ENCODE results near the gene FAM234B. TPM values are rescaled to one million over a fixed set of nuclear protein-coding genes. Genes with fewer than 3 reads are reported as not detected.

FAM234B gene
- total RNA-seq, 1 experiment from 2014 or later: 25.9 TPM

- H3K36me3 Mint-ChIP-seq: no peaks in the 10 kb centered on the region
- H3K27ac Mint-ChIP-seq: no peak overlapping the region
- no peak for ATAC-seq
- POLR2A ChIA-PET: no interaction called here
- no peak for TF ChIP-seq MYBL2 (CRISPR knock-in tag; IDR thresholded peaks at IDR 0.05)
- TF ChIP-seq PRDM15 (CRISPR knock-in tag; IDR thresholded peaks at IDR 0.05): no peak
- TF ChIP-seq IRF2 (CRISPR knock-in tag; IDR thresholded peaks at IDR 0.05; ENCODE audit: borderline replicate concordance, low read depth): no peak
- TF ChIP-seq ZSCAN18 (CRISPR knock-in tag; IDR thresholded peaks at IDR 0.05): no peak
- no peak for TF ChIP-seq HMGXB4 (CRISPR knock-in tag; IDR thresholded peaks at IDR 0.05)
- no peak for TF ChIP-seq CTCF (IDR thresholded peaks at IDR 0.05)
- TF ChIP-seq STAT6 (CRISPR knock-in tag; conservative IDR thresholded peaks at IDR 0.05; ENCODE audit: low read depth): no peak
- no peak for TF ChIP-seq TEAD1 (CRISPR knock-in tag; IDR thresholded peaks at IDR 0.05)
- TF ChIP-seq CDX4 (CRISPR knock-in tag; IDR thresholded peaks at IDR 0.05; ENCODE audit: borderline replicate concordance): no peak
- no peak for DNase-seq (ENCODE audit: low spot score)
- no peaks in the 10 kb centered on the region for H3K9me3 Mint-ChIP-seq
- peaks cover 8% of the 10 kb centered on the region for H3K4me1 Mint-ChIP-seq
- no peaks in the 10 kb centered on the region for H3K27me3 Mint-ChIP-seq (ENCODE audit: low read depth)
- CTCF ChIA-PET: no interaction called here
- no peak overlapping the region for H3K4me3 Mint-ChIP-seq
Observed at GRCh38 chr12:13125996-13126395, 81.8 kb downstream of the FAM234B start.

- no peak for DNase-seq (ENCODE audit: low spot score)
- CTCF ChIA-PET: no interaction called here
- no peak for TF ChIP-seq ZNF281 (CRISPR knock-in tag; IDR thresholded peaks at IDR 0.05)
- no peak for TF ChIP-seq PREB (CRISPR knock-in tag; IDR thresholded peaks at IDR 0.05; ENCODE audit: borderline replicate concordance)
- no peak for TF ChIP-seq ZNF532 (CRISPR knock-in tag; IDR thresholded peaks at IDR 0.05; ENCODE audit: borderline replicate concordance)
Observed at GRCh38 chr12:13126494-13126893, 82.3 kb downstream of the FAM234B start.

More at GRCh38 chr12:13126494-13126893, 82.3 kb downstream of the FAM234B start:
- Mint-ChIP-seq H3K27me3 (ENCODE audit: low read depth) (no peaks in the 10 kb centered on the region), H3K4me3 (no peak overlapping the region), H3K36me3 (no peaks in the 10 kb centered on the region), H3K4me1 (peaks cover 8% of the 10 kb centered on the region), H3K27ac (no peak overlapping the region), H3K9me3 (no peaks in the 10 kb centered on the region)
- POLR2A ChIA-PET: no interaction called here
- ATAC-seq: no peak

Data from WTC11 (cell line).